Panc1 (cell line): ENCODE data around the gene SNAP25.

Source experiments
- POLR2AphosphoS5 ChIP-seq: IDR thresholded peaks from 2 replicates; pipeline ENCODE4 v1.6.1; 2012; ENCODE audit warnings: mild to moderate bottlenecking, low read depth, low read length, moderate library complexity
- SIN3A ChIP-seq: IDR thresholded peaks from 2 replicates; pipeline ENCODE4 v1.6.1; 2012; ENCODE audit warnings: low read depth, mild to moderate bottlenecking, low read length, moderate library complexity, borderline replicate concordance; ENCODE audit not compliant: insufficient read depth
- TCF7L2 ChIP-seq: IDR thresholded peaks from 2 replicates; pipeline ENCODE4 v1.6.1; 2011; ENCODE audit warnings: mild to moderate bottlenecking, low read depth, low read length, inconsistent platforms
- TF ChIP-seq, protein P1 (sequence below): fragments of 450-650 bp; IDR thresholded peaks from 2 replicates; pipeline ENCODE4 v1.5.1; 2017; ENCODE audit warnings: mild to moderate bottlenecking
- TF ChIP-seq, protein P2 (sequence below), 2 experiments: IDR thresholded peaks; 2 replicates each; pipeline ENCODE4 v1.6.1; 2011 to 2012; ENCODE audit warnings: low read depth in 2 of 2, control low read depth in 1 of 2, low read length in 1 of 2, mild to moderate bottlenecking in 1 of 2, moderate library complexity in 1 of 2; ENCODE audit not compliant: insufficient read depth in 1 of 2

DNA sequence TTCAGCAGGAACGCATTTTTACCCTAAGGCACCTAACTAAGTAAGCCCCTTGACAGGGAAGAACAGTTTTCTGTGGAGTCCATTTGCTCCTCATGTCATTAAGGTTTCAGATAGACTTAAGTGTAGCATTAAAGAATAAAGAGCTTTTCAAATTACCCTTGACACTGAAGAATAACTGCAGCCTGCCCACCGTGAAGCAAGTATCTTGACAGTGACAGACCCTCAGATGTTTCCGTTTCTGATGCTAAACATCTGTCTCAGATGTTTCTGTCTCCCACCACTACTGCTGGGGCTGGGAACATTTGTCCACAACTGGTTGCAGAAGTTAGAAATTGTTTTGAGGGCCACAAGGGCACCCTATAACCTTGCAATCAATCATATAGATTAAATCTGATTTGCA lies 50.0 kb downstream of the SNAP25 start:
- TF ChIP-seq POLR2AphosphoS5 (no peak), TCF7L2 (no peak), SIN3A (no peak)
- TF ChIP-seq, protein P1, sequence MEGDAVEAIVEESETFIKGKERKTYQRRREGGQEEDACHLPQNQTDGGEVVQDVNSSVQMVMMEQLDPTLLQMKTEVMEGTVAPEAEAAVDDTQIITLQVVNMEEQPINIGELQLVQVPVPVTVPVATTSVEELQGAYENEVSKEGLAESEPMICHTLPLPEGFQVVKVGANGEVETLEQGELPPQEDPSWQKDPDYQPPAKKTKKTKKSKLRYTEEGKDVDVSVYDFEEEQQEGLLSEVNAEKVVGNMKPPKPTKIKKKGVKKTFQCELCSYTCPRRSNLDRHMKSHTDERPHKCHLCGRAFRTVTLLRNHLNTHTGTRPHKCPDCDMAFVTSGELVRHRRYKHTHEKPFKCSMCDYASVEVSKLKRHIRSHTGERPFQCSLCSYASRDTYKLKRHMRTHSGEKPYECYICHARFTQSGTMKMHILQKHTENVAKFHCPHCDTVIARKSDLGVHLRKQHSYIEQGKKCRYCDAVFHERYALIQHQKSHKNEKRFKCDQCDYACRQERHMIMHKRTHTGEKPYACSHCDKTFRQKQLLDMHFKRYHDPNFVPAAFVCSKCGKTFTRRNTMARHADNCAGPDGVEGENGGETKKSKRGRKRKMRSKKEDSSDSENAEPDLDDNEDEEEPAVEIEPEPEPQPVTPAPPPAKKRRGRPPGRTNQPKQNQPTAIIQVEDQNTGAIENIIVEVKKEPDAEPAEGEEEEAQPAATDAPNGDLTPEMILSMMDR = no peak
- TF ChIP-seq, protein P2, sequence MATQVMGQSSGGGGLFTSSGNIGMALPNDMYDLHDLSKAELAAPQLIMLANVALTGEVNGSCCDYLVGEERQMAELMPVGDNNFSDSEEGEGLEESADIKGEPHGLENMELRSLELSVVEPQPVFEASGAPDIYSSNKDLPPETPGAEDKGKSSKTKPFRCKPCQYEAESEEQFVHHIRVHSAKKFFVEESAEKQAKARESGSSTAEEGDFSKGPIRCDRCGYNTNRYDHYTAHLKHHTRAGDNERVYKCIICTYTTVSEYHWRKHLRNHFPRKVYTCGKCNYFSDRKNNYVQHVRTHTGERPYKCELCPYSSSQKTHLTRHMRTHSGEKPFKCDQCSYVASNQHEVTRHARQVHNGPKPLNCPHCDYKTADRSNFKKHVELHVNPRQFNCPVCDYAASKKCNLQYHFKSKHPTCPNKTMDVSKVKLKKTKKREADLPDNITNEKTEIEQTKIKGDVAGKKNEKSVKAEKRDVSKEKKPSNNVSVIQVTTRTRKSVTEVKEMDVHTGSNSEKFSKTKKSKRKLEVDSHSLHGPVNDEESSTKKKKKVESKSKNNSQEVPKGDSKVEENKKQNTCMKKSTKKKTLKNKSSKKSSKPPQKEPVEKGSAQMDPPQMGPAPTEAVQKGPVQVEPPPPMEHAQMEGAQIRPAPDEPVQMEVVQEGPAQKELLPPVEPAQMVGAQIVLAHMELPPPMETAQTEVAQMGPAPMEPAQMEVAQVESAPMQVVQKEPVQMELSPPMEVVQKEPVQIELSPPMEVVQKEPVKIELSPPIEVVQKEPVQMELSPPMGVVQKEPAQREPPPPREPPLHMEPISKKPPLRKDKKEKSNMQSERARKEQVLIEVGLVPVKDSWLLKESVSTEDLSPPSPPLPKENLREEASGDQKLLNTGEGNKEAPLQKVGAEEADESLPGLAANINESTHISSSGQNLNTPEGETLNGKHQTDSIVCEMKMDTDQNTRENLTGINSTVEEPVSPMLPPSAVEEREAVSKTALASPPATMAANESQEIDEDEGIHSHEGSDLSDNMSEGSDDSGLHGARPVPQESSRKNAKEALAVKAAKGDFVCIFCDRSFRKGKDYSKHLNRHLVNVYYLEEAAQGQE (IDR thresholded peaks at IDR 0.05; ENCODE audit: insufficient read depth in 1 of 2, low read depth in 2 of 2, low read length in 1 of 2) = no peak
